OCI-LY7 (cell line): ENCODE measurements around the gene INPP5A. TPM values are rescaled to one million over a fixed set of nuclear protein-coding genes. Genes with fewer than 3 reads are reported as not detected.

Experiments
- BruUV-seq: library from RNA; stranded (reverse); fragments of 400-500 nt; replicated peaks from 2 replicates; lab custom pipeline; 2021; lab: Mats Ljungman, UMichigan
- CTCF ChIA-PET: fragments of 300-600 bp; sonication (Branson Sonifier 250); formaldehyde crosslinking; loops from one replicate; lab custom pipeline; 2022; ENCODE audit warnings: antibody characterized with exemption; ENCODE audit not compliant: unreplicated experiment; lab: Charles Lee
- POLR2A ChIA-PET: fragments of 300-600 bp; sonication (Branson Sonifier 250); formaldehyde crosslinking; loops from one replicate; lab custom pipeline; 2022; ENCODE audit warnings: antibody characterized with exemption; lab: Charles Lee
- DNase-seq: peaks from one replicate; pipeline ENCODE4 v3.0.0-alpha.2; 2015; ENCODE audit warnings: low spot score
- H2AFZ ChIP-seq: fragments of 200-600 bp; sonication (generic), shearing (Covaris generic); 2 replicates; pipeline ENCODE4 v1.6.1; 2014; ENCODE audit warnings: mild to moderate bottlenecking, antibody characterized with exemption, low read length, moderate library complexity
- H3K27ac ChIP-seq: fragments of 200-600 bp; sonication (generic); 2 replicates; pipeline ENCODE4 v1.5.1; 2014; ENCODE audit warnings: mixed run types, low read depth, mild to moderate bottlenecking, moderate library complexity, low read length, inconsistent platforms; ENCODE audit not compliant: poor library complexity, severe bottlenecking
- H3K36me3 ChIP-seq: fragments of 200-600 bp; sonication (generic); 2 replicates; pipeline ENCODE4 v1.6.1; 2014; ENCODE audit warnings: mild to moderate bottlenecking, antibody characterized with exemption, low read length, moderate library complexity, mixed read lengths; ENCODE audit not compliant: insufficient read depth
- H3K4me1 ChIP-seq: fragments of 200-600 bp; sonication (generic); 2 replicates; pipeline ENCODE4 v1.5.1; 2014; ENCODE audit warnings: mild to moderate bottlenecking, low read length; ENCODE audit not compliant: insufficient read depth, poor library complexity, severe bottlenecking
- H3K4me2 ChIP-seq: fragments of 200-600 bp; sonication (generic); 2 replicates; pipeline ENCODE4 v1.6.1; 2014; ENCODE audit warnings: mild to moderate bottlenecking, low read length
- H3K4me3 ChIP-seq: fragments of 200-600 bp; sonication (generic); 2 replicates; pipeline ENCODE4 v1.5.1; 2014; ENCODE audit warnings: mild to moderate bottlenecking, low read depth, low read length; ENCODE audit not compliant: poor library complexity, severe bottlenecking
- H3K79me2 ChIP-seq: fragments of 200-600 bp; sonication (generic); 2 replicates; pipeline ENCODE4 v1.6.1; 2016; ENCODE audit warnings: low read depth, mild to moderate bottlenecking, low read length, moderate library complexity, mixed read lengths; ENCODE audit not compliant: insufficient read depth
- H3K9me2 ChIP-seq: fragments of 200-600 bp; sonication (generic); 2 replicates; pipeline ENCODE4 v1.6.1; 2016; ENCODE audit warnings: mild to moderate bottlenecking, low read length, mixed read lengths; ENCODE audit not compliant: insufficient read depth
- H3K9me3 ChIP-seq: fragments of 200-600 bp; sonication (generic); 2 replicates; pipeline ENCODE4 v1.6.1; 2014; ENCODE audit warnings: mild to moderate bottlenecking, mixed run types, low read length, mixed read lengths
- H4K20me1 ChIP-seq: fragments of 200-600 bp; sonication (generic); 2 replicates; pipeline ENCODE4 v1.6.1; 2014; ENCODE audit warnings: mild to moderate bottlenecking, antibody characterized with exemption, low read length, moderate library complexity, mixed read lengths; ENCODE audit not compliant: insufficient read depth
- EZH2phosphoT487 ChIP-seq: fragments of 200-600 bp; sonication (generic); IDR thresholded peaks from 2 replicates; pipeline ENCODE4 v1.6.1; 2018; ENCODE audit warnings: low read depth, borderline replicate concordance, mild to moderate bottlenecking, mixed run types, antibody characterized with exemption, low read length, moderate library complexity, mixed read lengths
- intact Hi-C: fragments of 100-400 bp; cut with micrococcal nuclease; formaldehyde crosslinking; loops from one replicate; pipeline ENCODE4 v1.10.0; 2022; ENCODE audit not compliant: unreplicated experiment
- total RNA-seq, 2 experiments: library from RNA; depleted of rRNA in 1 of 2; stranded (reverse); fragments of >200 nt in 1 of 2; shearing (Covaris generic) in 1 of 2; gene quantifications; 2 replicates each; pipeline ENCODE4 v1.2.3, GENCODE V29; 2014 to 2022
- TF ChIP-seq, protein P1 (sequence below): fragments of 200-600 bp; sonication (generic); conservative IDR thresholded peaks from 2 replicates; pipeline ENCODE4 v1.5.1; 2014; ENCODE audit warnings: mild to moderate bottlenecking, antibody characterized with exemption, low read length, moderate library complexity, mixed read lengths

Gene INPP5A
- total RNA-seq, 2 experiments from 2014 or later, result 14.5 to 18.4 TPM

DNA sequence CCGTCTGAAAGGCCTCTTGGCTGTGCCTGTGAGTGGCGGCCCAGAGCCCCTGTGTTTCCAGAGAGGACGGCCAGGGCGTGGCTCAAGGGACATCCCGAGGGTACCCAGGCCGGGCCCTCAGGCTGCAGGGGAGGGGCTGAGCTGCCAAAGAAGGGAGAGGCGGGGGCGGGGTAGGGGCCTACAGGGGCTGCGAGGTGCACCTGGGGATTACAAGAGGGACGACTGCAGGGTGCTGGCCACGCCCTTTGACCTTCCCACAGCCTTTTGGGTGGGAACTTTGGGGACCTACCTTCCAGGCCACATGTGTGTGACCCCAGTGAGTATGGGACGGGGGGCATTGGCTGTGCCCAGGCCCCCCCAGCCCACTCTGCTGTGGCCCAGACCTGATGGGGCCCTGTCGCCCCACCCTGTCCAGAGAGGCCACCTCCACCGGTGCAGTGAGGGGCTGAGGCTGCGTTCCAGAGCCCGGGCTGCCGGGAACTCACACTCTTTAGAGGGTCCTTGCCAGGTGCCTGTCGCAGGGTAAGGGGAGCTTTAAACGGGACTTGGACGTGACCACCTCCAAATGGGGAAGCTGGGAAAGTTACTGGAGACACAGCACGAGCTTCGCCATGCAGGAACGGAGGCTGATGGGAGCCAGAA lies 267.3 kb downstream of the INPP5A start:
- Histone ChIP-seq H3K9me2 (no peaks in the 10 kb centered on the region), H3K27ac (no peak overlapping the region), H3K4me3 (no peak overlapping the region), H4K20me1 (no peaks in the 10 kb centered on the region), H2AFZ (no peak overlapping the region), H3K36me3 (no peaks in the 10 kb centered on the region), H3K9me3 (no peaks in the 10 kb centered on the region), H3K4me2 (no peak overlapping the region), H3K4me1 (no peaks in the 10 kb centered on the region), H3K79me2 (no peaks in the 10 kb centered on the region)
- BruUV-seq, result no TSS peak
- ChIA-PET POLR2A (no interaction called here), CTCF (no interaction called here)
- no peak for DNase-seq
- intact Hi-C loops, result no loop called here
- no peak for TF ChIP-seq EZH2phosphoT487
- TF ChIP-seq, protein P1, sequence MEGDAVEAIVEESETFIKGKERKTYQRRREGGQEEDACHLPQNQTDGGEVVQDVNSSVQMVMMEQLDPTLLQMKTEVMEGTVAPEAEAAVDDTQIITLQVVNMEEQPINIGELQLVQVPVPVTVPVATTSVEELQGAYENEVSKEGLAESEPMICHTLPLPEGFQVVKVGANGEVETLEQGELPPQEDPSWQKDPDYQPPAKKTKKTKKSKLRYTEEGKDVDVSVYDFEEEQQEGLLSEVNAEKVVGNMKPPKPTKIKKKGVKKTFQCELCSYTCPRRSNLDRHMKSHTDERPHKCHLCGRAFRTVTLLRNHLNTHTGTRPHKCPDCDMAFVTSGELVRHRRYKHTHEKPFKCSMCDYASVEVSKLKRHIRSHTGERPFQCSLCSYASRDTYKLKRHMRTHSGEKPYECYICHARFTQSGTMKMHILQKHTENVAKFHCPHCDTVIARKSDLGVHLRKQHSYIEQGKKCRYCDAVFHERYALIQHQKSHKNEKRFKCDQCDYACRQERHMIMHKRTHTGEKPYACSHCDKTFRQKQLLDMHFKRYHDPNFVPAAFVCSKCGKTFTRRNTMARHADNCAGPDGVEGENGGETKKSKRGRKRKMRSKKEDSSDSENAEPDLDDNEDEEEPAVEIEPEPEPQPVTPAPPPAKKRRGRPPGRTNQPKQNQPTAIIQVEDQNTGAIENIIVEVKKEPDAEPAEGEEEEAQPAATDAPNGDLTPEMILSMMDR, result no peak

DNA sequence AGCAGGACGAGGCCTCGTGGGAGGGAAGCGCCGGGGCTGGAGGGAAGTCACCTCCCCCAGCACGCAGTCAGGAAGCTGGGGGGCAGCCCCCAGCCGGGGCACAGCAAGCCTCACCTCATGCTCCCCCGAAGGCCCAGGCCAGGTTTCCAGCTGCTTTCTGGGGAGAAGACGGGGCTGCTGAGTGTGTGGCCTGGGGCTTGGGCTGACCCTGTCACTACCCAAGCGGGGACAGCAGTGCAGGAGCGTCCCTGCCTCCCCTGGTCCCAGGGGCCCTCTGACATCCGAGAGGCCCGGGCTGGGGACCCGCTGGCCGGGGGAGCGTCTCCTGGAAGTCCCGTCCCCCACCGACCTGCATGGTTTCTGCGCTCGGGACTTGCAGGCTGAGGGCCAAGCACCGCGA lies 268.0 kb downstream of the INPP5A start:
- H3K4me3 ChIP-seq, result no peak overlapping the region
- H3K4me1 ChIP-seq, result no peaks in the 10 kb centered on the region
- H2AFZ ChIP-seq, result no peak overlapping the region
- H3K27ac ChIP-seq, result no peak overlapping the region
- no peak overlapping the region for H3K4me2 ChIP-seq
- no peaks in the 10 kb centered on the region for H3K9me3 ChIP-seq
- intact Hi-C loops, result no loop called here
- ChIA-PET POLR2A (no interaction called here), CTCF (no interaction called here)
- H3K79me2 ChIP-seq, result no peaks in the 10 kb centered on the region
- TF ChIP-seq, protein P1, result no peak
- TF ChIP-seq EZH2phosphoT487, result no peak
- DNase-seq, result no peak
- no peaks in the 10 kb centered on the region for H4K20me1 ChIP-seq
- no TSS peak for BruUV-seq
- H3K36me3 ChIP-seq, result no peaks in the 10 kb centered on the region
- H3K9me2 ChIP-seq, result no peaks in the 10 kb centered on the region

DNA sequence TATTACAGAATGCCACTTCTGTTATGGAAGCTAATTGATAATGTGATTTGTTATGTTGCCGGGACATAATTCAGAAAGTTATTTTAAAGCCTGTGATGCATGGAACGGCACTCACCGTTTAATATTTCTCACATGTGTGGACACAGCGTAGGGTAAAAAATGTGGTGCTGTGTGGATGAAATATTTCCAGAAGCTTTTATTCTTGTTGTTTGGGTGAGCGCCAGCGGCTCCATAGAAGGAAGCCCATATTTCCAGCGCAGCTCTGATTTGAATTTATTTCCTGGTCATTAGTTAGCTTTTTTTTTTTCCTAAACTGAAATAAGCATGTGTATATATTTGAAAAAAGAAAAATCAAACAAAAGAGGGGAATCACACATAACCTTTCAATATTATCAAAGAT lies 268.5 kb downstream of the INPP5A start:
- Histone ChIP-seq H3K27ac (no peak overlapping the region), H3K4me1 (no peaks in the 10 kb centered on the region), H4K20me1 (no peaks in the 10 kb centered on the region), H3K9me3 (no peaks in the 10 kb centered on the region), H3K4me3 (no peak overlapping the region), H3K36me3 (no peaks in the 10 kb centered on the region), H3K79me2 (no peaks in the 10 kb centered on the region), H2AFZ (no peak overlapping the region), H3K4me2 (no peak overlapping the region), H3K9me2 (no peaks in the 10 kb centered on the region)
- POLR2A ChIA-PET, result no interaction called here
- BruUV-seq, result no TSS peak
- CTCF ChIA-PET, result no interaction called here
- no peak for DNase-seq
- TF ChIP-seq, protein P1, result no peak
- no peak for TF ChIP-seq EZH2phosphoT487
- intact Hi-C loops, result no loop called here
